Vagina (tissue), 2 donors: ENCODE results near the gene IRF2.

Experiments
- CTCF ChIP-seq, 3 experiments: fragments of 450-650 bp in 2 of 3; fragments of 200-600 bp in 1 of 3; sonication (generic) in 1 of 3; IDR thresholded peaks; one replicate each; pipeline ENCODE4 v1.5.1; 2017 to 2019; ENCODE audit warnings: antibody characterized with exemption in 3 of 3, mild to moderate bottlenecking in 2 of 3, moderate library complexity in 2 of 3
- POLR2A ChIP-seq, 2 donors: fragments of 450-650 bp; IDR thresholded peaks; one replicate each; pipeline ENCODE4 v1.6.1; 2017; ENCODE audit warnings: antibody characterized with exemption in 2 of 2, mild to moderate bottlenecking in 2 of 2, moderate library complexity in 2 of 2
- POLR2AphosphoS5 ChIP-seq, 2 donors: sonication (generic); formaldehyde crosslinking; IDR thresholded peaks; one replicate each; pipeline ENCODE4 v1.9.0; 2017; ENCODE audit warnings: antibody characterized with exemption in 2 of 2, mild to moderate bottlenecking in 2 of 2, low read depth in 1 of 2; ENCODE audit not compliant: insufficient read depth in 1 of 2

DNA sequence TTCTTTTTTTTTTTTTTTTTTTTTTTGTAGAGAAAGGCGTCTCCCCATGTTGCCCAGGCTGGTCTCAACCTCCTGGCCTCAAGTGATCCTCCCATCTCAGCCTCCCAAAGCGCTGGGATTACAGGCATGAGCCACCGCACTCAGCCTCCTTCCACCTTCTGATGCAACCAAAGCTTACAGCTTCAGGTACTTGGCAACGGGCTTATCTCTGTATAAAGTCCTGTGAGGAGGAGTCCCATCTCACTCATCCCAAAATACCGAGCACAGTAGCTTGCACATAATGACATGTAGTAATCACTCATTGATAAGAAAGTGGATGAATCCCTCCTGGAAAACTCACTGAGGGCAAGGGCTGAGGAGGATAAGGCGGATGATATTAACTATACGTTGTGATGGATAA lies 19.1 kb downstream of the IRF2 start:
- no peak for TF ChIP-seq POLR2A (IDR thresholded peaks at IDR 0.05)
- TF ChIP-seq CTCF (IDR thresholded peaks at IDR 0.05): no peak
- no peak for TF ChIP-seq POLR2AphosphoS5 (IDR thresholded peaks at IDR 0.05; ENCODE audit: insufficient read depth in 1 of 2, low read depth in 1 of 2)
